ENCODE measurements around the gene BRAT1. TPM values are rescaled to one million over a fixed set of nuclear protein-coding genes. Genes with fewer than 3 reads are reported as not detected.

Gene BRAT1
- total RNA-seq, 1 donor from 2014 or later = 53.0 TPM

DNA sequence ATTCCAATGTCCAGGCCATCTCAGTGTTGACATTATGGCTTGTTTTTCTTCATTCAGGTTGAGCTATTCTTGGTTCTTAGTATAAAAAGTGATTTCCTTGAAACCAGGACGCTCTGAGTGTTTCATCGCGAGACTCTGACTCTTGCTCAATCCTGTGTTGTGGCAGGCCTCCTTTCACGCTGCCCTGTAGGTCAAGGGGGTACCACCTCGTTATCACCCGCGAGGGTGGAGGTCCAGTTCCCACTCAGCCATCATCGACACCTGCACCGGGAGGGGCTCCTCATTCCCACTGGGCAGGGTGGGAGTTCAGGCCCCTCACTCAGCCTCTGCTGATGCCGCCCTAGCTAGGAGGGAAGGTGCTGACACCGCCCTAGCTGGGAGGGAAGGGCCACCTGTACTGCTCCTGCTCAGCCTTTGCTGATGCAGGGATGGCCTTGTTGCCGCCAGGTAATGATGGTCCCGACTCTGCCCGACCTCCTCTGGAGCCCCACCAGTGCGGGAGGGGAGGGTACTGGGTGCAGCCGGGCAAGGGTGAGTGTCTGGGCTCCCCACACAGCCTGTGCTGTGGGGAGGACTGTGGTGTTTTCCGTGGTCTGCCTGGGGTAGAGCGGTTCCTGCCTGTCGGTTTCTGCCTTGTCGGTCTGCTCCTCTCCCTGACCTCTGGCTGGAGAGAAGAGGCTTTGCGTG is 19.9 kb upstream of the BRAT1 start:
- no peak for DNase-seq (ENCODE audit: low read depth)
- H3K4me3 ChIP-seq (ENCODE audit: low read depth, low read length) = no peak overlapping the region
- TF ChIP-seq, protein P1, sequence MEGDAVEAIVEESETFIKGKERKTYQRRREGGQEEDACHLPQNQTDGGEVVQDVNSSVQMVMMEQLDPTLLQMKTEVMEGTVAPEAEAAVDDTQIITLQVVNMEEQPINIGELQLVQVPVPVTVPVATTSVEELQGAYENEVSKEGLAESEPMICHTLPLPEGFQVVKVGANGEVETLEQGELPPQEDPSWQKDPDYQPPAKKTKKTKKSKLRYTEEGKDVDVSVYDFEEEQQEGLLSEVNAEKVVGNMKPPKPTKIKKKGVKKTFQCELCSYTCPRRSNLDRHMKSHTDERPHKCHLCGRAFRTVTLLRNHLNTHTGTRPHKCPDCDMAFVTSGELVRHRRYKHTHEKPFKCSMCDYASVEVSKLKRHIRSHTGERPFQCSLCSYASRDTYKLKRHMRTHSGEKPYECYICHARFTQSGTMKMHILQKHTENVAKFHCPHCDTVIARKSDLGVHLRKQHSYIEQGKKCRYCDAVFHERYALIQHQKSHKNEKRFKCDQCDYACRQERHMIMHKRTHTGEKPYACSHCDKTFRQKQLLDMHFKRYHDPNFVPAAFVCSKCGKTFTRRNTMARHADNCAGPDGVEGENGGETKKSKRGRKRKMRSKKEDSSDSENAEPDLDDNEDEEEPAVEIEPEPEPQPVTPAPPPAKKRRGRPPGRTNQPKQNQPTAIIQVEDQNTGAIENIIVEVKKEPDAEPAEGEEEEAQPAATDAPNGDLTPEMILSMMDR (conservative IDR thresholded peaks at IDR 0.05; ENCODE audit: low read depth, low read length) = no peak

DNA sequence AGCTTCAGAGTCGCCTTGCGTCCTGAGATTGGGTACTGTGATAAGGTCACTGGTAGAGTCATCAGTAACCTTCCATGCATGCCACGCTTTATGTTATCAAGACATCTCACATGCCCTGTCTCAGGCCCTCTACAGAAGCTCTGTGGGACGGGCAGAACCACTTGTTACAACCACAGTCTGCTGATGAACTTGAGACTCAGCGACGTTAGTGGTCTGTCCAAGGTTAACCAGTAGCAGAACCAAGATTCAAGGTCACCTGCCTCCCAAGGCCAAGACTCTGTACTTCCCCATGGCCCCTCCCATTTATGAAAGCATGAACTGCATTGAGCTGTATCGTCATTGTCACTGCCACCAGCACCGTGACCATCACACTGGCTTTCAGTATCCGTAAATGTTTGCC is 18.4 kb upstream of the BRAT1 start:
- TF ChIP-seq, protein P1 (conservative IDR thresholded peaks at IDR 0.05; ENCODE audit: low read depth, low read length) = no peak
- H3K4me3 ChIP-seq (ENCODE audit: low read depth, low read length) = no peak overlapping the region
- DNase-seq (ENCODE audit: low read depth) = no peak

DNA sequence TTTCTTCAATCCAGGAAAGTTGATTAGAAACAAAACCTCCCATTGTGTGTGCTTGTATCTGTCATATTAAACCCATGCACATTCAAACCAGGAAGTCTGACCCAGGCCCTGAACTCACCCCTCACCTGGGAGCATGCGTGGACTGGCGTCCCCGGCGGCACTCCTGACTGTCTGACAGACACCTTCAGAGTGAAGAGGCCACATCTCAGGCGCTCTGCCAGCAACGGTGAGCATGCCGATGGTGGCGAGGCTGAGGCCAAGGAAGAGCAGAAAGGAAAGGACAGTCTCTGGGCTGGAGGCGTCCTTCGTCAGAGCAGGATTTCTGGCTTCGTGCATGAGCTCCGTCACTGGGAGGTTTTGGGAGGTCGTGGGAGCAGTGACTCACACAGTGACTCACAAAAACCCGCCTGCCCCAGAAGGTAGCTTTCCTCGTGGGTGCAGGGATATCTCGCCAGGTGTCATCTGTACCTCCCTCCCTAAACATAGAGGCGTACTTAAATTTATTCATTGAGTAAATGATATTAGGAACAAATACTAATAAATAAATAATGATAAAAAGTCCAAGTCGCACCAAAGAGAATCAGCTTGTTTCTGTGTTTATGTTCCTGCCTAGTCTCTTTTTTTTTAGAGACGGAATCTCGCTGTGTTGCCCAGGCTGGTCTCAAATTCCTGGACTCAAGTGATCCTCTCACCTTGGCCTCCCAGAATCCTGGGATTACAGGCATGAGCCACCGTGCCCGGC is 16.9 kb upstream of the BRAT1 start:
- peak overlapping the region; percentile 17 for H3K4me3 ChIP-seq (ENCODE audit: low read depth, low read length)
- TF ChIP-seq, protein P1 (conservative IDR thresholded peaks at IDR 0.05; ENCODE audit: low read depth, low read length) = no peak
- no peak for DNase-seq (ENCODE audit: low read depth)

DNA sequence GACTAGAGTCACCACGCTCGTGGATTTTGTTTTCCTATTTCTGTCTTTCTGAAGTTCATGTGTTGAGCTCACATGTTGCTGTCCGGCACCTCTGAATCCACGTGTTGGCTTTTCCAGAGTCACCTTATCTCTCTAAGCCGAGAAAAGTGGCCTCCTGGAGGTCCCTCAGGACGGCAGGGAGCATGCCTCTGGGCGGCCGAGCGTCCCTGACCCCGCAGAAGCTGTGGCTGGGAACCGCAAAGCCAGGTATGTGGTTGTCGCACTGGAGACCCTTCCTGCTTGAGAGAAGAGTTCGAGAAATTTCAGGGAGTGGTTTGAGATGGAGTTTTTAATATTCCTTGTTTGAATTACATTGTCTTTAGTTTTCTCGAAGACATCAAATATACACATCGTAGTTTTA is 16.1 kb upstream of the BRAT1 start:
- H3K4me3 ChIP-seq (ENCODE audit: low read depth, low read length) = no peak overlapping the region
- TF ChIP-seq, protein P1 (conservative IDR thresholded peaks at IDR 0.05; ENCODE audit: low read depth, low read length) = no peak
- no peak for DNase-seq (ENCODE audit: low read depth)

DNA sequence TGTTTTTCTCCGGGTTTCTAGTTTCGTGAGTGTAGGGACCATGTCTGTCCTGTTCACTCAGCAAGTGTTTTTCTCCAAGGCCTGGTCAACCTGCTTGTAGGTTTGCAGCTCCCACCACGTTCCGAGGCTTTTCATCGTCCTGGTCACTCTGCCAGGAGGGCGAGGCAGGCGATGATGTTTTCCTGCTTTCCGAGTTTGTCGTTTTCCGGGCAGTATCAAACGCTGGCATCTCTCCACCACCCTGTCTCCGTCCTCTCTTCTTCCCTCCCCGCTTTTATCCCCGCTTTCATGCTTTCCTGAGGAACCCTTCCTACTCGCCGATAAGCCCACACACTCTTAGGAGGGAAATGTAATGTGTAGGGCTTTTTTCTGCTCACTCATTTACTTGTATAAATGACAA is 14.7 kb upstream of the BRAT1 start:
- TF ChIP-seq, protein P1 (conservative IDR thresholded peaks at IDR 0.05; ENCODE audit: low read depth, low read length) = no peak
- no peak for DNase-seq (ENCODE audit: low read depth)
- no peak overlapping the region for H3K4me3 ChIP-seq (ENCODE audit: low read depth, low read length)

DNA sequence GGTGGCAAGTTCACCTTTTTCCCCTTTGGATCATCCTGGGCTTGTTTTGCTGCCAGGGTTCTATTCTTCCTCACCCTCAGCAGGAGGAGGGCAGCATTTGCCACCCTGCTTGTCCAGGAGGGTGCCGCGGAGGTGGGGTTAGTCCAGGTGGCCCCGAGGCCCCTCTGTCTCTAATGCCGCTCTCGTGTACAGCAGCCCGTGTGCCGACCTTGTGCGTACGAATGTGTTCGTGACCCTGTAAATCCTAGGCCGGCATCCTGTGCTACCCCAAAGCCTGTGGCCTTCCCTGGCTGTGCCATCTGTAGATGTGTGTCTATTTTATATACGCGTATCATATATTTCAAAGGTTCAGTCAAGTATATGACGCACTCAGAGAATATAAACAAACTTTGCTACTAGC is 14.1 kb upstream of the BRAT1 start:
- no peak overlapping the region for H3K4me3 ChIP-seq (ENCODE audit: low read depth, low read length)
- TF ChIP-seq, protein P1 (conservative IDR thresholded peaks at IDR 0.05; ENCODE audit: low read depth, low read length) = no peak
- DNase-seq (ENCODE audit: low read depth) = no peak
